Endodermal cell (in vitro differentiated cells): ENCODE data around the gene OR6B2. TPM values are rescaled to one million over a fixed set of nuclear protein-coding genes. Genes with fewer than 3 reads are reported as not detected.

ENCODE experiments used
- DNase-seq: peaks from one replicate; pipeline ENCODE4 v3.0.0-alpha.2; 2017
- H3K27ac ChIP-seq: 2 replicates; pipeline ENCODE4 v1.5.1; 2013; ENCODE audit warnings: mild to moderate bottlenecking, low read depth, low read length, moderate library complexity
- H3K27me3 ChIP-seq: 2 replicates; pipeline ENCODE4 v1.6.1; 2013; ENCODE audit warnings: mild to moderate bottlenecking, low read length, moderate library complexity; ENCODE audit not compliant: insufficient read depth, control insufficient read depth, poor library complexity, severe bottlenecking
- H3K36me3 ChIP-seq: 2 replicates; pipeline ENCODE4 v1.7.0; 2013; ENCODE audit warnings: mild to moderate bottlenecking, low read length, moderate library complexity; ENCODE audit not compliant: control insufficient read depth, insufficient read depth
- H3K4me1 ChIP-seq: one replicate; pipeline ENCODE4 v1.7.0; 2013; ENCODE audit warnings: low read length; ENCODE audit not compliant: control insufficient read depth, insufficient read depth
- H3K4me3 ChIP-seq: 2 replicates; pipeline ENCODE4 v1.5.1; 2013; ENCODE audit warnings: mild to moderate bottlenecking, low read length, moderate library complexity
- H3K9ac ChIP-seq: 2 replicates; pipeline ENCODE4 v1.6.1; 2013; ENCODE audit warnings: mild to moderate bottlenecking, low read length, moderate library complexity; ENCODE audit not compliant: poor library complexity, severe bottlenecking; ENCODE audit errors: extremely low read depth
- H3K9me3 ChIP-seq: 2 replicates; pipeline ENCODE4 v1.6.1; 2013; ENCODE audit warnings: mild to moderate bottlenecking, low read length, moderate library complexity; ENCODE audit not compliant: control insufficient read depth
- H3K27ac Mint-ChIP-seq: 2 replicates; pipeline ENCODE4 v1.8.0; 2020; ENCODE audit warnings: mixed read lengths
- H3K27me3 Mint-ChIP-seq: 2 replicates; pipeline ENCODE4 v1.8.0; 2021; ENCODE audit warnings: mild to moderate bottlenecking, mixed read lengths; ENCODE audit not compliant: insufficient read depth
- H3K36me3 Mint-ChIP-seq: 2 replicates; pipeline ENCODE4 v1.8.0; 2020; ENCODE audit warnings: low read depth, mixed read lengths
- H3K4me1 Mint-ChIP-seq: 2 replicates; pipeline ENCODE4 v1.8.0; 2020; ENCODE audit warnings: mixed read lengths
- H3K4me3 Mint-ChIP-seq: 2 replicates; pipeline ENCODE4 v1.8.0; 2020; ENCODE audit warnings: mild to moderate bottlenecking, moderate library complexity, mixed read lengths
- H3K9me3 Mint-ChIP-seq: 2 replicates; pipeline ENCODE4 v1.8.0; 2020; ENCODE audit warnings: mild to moderate bottlenecking, mixed read lengths
- WGBS, 2 experiments: methylation state at CpG; one replicate each; pipeline versions ENCODE4 v1.1.5 to v1.1.7; 2013; ENCODE audit warnings: missing lambda C conversion rate in 2 of 2, mixed read lengths in 1 of 2; ENCODE audit not compliant: insufficient coverage in 1 of 2, insufficient read length in 1 of 2; 5-methylcytosine and 5-hydroxymethylcytosine counted together
- total RNA-seq, 2 donors: library from RNA; stranded (reverse); fragmentation: NEBNext Ultra II Directional in 1 of 2; extraction: Animal tissue kit (Norgen Biotek cat#: 25700) in 1 of 2; gene quantifications; 2 replicates in 1 of 2; 3 replicates in 1 of 2; pipeline ENCODE4 v1.2.1, GENCODE V29; 2021
- TF ChIP-seq, protein P1 (sequence below): fragments of 200-600 bp; sonication (generic); conservative IDR thresholded peaks from 2 replicates; pipeline ENCODE4 v1.5.0; 2021; ENCODE audit warnings: antibody characterized with exemption, mild to moderate bottlenecking

The OR6B2 gene
- total RNA-seq, 2 donors from 2014 or later: not detected

DNA sequence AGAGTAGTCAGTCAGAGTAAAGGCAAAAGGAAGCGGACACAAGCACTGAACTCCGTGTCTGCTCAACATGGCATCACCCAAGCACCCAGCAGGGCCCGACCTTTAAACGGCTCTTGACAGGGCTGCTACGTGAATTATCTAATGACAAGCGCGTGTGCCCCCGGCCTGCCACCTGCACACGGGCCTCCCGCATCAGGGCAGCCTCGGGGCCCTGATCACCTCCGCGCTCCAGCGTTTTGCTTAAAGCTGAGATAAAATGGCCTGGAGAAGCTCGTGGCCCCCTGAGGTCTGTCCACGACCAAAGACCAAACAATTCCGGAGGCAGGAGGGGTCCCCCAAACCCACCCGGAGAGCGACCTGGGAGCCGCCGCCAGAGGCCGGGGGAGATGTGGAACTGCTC lies 5.5 kb downstream of the OR6B2 start:
- Histone ChIP-seq H3K27me3 (peaks cover 29% of the 10 kb centered on the region), H3K27ac (no peak overlapping the region), H3K36me3 (peaks cover 17% of the 10 kb centered on the region), H3K4me3 (peak overlapping the region; percentile 85), H3K4me1 (no peaks in the 10 kb centered on the region), H3K9ac (peak overlapping the region; percentile 56), H3K9me3 (no peaks in the 10 kb centered on the region)
- H3K36me3 Mint-ChIP-seq: peaks cover 17% of the 10 kb centered on the region
- peaks cover 23% of the 10 kb centered on the region for H3K27me3 Mint-ChIP-seq
- peak overlapping the region; percentile 92 for H3K4me3 Mint-ChIP-seq
- TF ChIP-seq, protein P1, sequence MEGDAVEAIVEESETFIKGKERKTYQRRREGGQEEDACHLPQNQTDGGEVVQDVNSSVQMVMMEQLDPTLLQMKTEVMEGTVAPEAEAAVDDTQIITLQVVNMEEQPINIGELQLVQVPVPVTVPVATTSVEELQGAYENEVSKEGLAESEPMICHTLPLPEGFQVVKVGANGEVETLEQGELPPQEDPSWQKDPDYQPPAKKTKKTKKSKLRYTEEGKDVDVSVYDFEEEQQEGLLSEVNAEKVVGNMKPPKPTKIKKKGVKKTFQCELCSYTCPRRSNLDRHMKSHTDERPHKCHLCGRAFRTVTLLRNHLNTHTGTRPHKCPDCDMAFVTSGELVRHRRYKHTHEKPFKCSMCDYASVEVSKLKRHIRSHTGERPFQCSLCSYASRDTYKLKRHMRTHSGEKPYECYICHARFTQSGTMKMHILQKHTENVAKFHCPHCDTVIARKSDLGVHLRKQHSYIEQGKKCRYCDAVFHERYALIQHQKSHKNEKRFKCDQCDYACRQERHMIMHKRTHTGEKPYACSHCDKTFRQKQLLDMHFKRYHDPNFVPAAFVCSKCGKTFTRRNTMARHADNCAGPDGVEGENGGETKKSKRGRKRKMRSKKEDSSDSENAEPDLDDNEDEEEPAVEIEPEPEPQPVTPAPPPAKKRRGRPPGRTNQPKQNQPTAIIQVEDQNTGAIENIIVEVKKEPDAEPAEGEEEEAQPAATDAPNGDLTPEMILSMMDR: no peak
- no peak for DNase-seq
- H3K27ac Mint-ChIP-seq: peak overlapping the region; percentile 89
- WGBS, 2 experiments: 0% methylated on average over 2 to 22 of the region's 22 CpGs
- peaks cover 6% of the 10 kb centered on the region for H3K9me3 Mint-ChIP-seq
- peaks cover 9% of the 10 kb centered on the region for H3K4me1 Mint-ChIP-seq

DNA sequence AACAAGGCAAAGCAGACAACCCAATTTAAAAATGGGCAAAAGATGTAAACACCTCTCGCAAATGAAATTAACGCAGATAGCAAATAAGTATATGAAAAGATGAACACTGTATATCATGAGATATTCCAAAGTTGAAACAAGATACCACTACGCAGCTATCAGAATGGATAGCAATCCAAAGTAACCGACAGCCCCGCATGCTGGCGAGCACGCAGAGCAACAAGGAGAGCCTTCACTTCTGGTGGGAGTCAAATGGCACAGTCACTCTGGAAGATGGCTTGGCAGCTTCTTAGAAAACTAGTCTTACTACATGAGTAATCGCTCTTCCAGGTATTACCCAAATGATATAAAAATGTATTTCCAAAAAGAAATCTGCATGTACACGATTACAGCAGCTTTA lies 6.4 kb downstream of the OR6B2 start:
- no peak overlapping the region for H3K9ac ChIP-seq
- H3K4me1 ChIP-seq: no peaks in the 10 kb centered on the region
- peaks cover 23% of the 10 kb centered on the region for H3K36me3 ChIP-seq
- peaks cover 16% of the 10 kb centered on the region for H3K27me3 Mint-ChIP-seq
- TF ChIP-seq, protein P1: no peak
- peaks cover 9% of the 10 kb centered on the region for H3K4me1 Mint-ChIP-seq
- peaks cover 6% of the 10 kb centered on the region for H3K9me3 Mint-ChIP-seq
- WGBS, 2 experiments: 78 to 87% methylated on average over 7 to 9 of the region's 9 CpGs
- no peak overlapping the region for H3K27ac ChIP-seq
- H3K27ac Mint-ChIP-seq: peak overlapping the region; percentile 58
- H3K4me3 ChIP-seq: peak overlapping the region; percentile 85
- peak overlapping the region; percentile 92 for H3K4me3 Mint-ChIP-seq
- peaks cover 22% of the 10 kb centered on the region for H3K27me3 ChIP-seq
- peaks cover 21% of the 10 kb centered on the region for H3K36me3 Mint-ChIP-seq
- H3K9me3 ChIP-seq: no peaks in the 10 kb centered on the region
- DNase-seq: no peak

DNA sequence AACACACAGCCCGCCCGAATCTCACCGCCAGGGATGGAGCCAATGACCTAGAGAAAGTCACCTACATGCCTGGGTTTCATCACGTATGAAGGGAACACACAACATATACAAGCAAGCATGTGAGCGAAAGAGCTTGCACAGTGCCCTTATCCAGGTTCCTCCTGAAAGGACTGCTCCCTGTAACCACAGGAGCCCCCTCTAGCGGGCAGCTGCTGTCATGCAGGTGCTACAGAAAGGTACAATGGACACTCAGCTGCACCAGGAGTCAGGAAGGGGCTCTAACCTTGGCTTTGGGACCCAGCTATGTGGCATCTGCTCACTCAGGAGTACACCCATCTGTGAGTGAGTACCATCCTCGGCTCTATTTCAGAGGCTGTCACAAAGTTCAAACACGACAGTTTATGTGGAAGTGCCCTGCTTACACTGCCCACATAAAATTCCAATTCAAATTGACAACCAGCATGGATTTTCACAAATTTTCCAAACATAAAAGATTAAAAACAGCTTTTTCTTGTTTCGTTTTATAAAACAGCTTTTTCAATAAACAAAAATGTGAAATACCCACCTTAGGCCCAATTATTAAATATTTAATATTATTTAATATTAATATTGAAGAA lies 8.6 kb downstream of the OR6B2 start:
- no peak overlapping the region for H3K4me3 Mint-ChIP-seq
- DNase-seq: peak; percentile 96
- Histone ChIP-seq H3K27ac (no peak overlapping the region), H3K36me3 (peaks cover 40% of the 10 kb centered on the region), H3K27me3 (peaks cover under 1% of the 10 kb centered on the region), H3K4me1 (no peaks in the 10 kb centered on the region), H3K9me3 (no peaks in the 10 kb centered on the region), H3K9ac (no peak overlapping the region), H3K4me3 (no peak overlapping the region)
- H3K36me3 Mint-ChIP-seq: peaks cover 42% of the 10 kb centered on the region
- TF ChIP-seq, protein P1: peak; percentile 89
- 54 to 63% methylated on average over 7 to 9 of the region's 9 CpGs for WGBS, 2 experiments
- H3K27ac Mint-ChIP-seq: no peak overlapping the region
- H3K9me3 Mint-ChIP-seq: peaks cover 5% of the 10 kb centered on the region
- peaks cover 9% of the 10 kb centered on the region for H3K4me1 Mint-ChIP-seq
- peaks cover 3% of the 10 kb centered on the region for H3K27me3 Mint-ChIP-seq
